DMS79 (cell line): ENCODE data around the gene RSPH1.
"Not testable (repeated sequence)": the region's sequence is repeated elsewhere in the genome, so short reads cannot be mapped to it uniquely, and the experiment has no call there.

Experiments used
- DNase-seq: peaks from one replicate; lab custom pipeline; 2025; lab: John Stamatoyannopoulos, UW

Gene RSPH1

DNA sequence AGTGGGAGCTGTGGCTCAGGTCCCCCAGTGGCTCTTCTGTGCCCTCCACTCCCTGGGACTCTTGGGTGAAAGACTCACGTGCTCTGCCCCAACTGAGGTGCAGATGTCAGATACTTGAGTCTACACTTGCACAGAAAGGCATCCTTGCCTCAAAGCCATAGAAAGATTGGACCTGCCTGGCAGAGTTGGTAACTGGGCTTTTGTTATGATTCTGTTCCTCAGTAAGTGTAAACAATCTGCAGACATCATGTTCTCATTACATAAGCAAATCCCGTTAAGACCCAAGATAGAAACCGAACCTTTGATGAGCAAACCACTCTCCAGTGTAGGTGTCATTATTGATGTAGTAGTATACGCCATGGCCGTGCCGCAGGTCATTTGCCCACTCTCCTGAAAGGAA lies 10.0 kb downstream of the RSPH1 start:
- no peak for DNase-seq

- no peak for DNase-seq
These were observed 11.1 kb downstream of the RSPH1 start for GRCh38 chr21:42484966-42485365.

DNA sequence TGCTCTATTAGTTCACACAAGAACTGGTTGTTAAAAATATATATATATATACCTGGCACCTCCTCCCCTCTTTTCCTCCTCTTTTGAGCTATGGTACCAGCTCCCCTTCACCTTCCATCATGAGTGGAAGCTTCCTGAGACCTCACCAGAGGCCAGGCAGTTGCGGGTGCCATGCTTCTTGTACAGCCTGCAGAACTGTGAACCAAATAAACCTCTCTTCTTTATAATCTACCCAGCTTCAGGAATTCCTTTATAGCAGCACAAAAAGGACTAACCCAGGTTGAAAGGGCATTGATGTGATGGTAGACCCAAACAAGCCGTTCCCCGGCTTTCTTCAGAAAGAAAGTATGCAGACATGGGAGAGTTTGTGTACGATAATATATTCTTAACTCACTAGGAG lies 14.9 kb downstream of the RSPH1 start:
- DNase-seq, result no peak

DNA sequence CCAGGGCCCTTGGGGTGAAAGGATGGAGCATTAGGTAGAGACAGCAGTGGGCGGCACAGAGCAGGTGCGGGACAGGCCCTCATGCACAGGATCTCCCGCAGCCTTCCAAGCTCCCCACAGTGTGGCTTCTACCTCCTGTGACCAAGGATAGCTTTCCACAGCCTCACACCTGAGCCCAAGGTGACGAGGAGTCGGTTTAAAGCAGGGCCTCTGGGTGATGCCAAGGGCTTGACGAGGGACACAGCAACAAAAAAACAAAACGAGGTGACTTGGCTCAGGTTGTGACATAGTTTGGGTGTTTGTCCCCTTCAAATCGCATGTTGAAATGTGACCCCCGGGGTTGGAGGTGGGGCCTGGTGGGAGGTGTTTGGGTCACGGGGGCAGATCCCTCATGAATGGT lies 15.3 kb downstream of the RSPH1 start:
- DNase-seq, result no peak

DNA sequence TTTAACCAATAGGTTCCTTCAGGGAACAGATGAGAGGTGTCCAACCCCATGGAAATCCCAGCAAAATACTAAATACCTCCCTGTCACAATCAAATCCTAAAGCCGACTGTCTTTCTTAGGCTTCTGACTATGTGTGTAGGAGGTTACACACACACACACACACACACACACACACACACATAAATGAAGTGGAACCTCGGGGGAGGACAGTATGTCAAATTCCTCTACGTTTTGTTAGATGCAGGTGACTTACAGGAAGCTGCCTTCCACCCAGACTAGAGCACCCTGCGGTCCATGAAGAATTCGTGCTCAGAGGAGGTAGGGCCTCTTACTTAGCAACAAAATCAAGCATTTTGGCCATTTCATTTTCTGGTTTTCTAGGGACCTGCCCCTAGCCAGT lies 16.4 kb downstream of the RSPH1 start:
- no peak for DNase-seq

- no peak for DNase-seq
These were observed 17.5 kb downstream of the RSPH1 start for GRCh38 chr21:42478504-42478903.

- DNase-seq, result no peak
These were observed 19.4 kb downstream of the RSPH1 start for GRCh38 chr21:42476388-42477331.

DNA sequence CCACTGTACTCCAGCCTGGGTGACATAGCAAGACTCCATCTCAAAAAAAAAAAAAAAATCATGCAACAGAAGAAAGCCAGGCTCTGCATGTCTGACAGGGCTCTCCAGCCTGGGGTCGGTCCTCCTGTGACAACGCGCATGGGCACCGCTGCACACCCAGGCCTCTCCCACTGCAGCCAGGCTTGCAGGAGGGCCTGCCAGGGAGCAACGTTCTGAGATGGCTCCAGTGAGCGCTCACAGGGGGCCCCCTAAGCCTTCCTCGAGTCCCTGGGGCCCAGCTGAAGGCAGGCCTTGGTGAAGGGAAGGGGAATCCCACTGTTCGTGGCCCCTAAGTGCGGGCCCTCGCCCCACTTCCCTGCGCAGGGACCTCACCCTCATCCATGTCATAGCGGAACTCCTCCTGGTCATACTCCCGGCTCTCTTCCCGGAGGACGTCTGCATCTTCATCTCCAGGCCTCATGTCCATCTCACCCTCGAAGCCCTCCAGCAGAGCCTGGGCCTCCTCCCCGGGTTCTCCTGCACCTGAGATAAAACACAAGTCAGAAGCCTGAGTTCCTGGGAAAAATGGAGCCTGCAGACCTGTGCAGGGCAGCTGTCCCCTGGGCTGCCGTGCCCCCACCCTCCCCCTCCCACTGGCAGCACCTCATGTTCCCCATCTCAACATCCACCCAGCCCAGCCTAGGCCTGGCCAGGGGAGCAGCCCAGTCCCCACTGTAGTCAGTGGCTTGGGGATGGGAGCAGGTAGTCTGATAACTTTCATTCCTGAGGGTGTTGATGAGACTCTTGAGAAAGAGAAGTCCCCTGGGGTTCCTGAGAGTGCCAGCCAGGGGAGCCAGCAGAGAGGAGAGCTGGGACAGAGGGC lies 20.3 kb downstream of the RSPH1 start:
- no peak for DNase-seq

GRCh38 chr21:42475036-42475435 lies 21.0 kb downstream of the RSPH1 start:
- no peak for DNase-seq

GRCh38 chr21:42474043-42474831 lies 21.8 kb downstream of the RSPH1 start:
- no peak for DNase-seq

GRCh38 chr21:42473498-42474042 lies 22.5 kb downstream of the RSPH1 start:
- DNase-seq, result no peak

GRCh38 chr21:42472521-42472920 lies 23.5 kb downstream of the RSPH1 start:
- DNase-seq, result no peak

- no peak for DNase-seq
These were observed 24.2 kb downstream of the RSPH1 start for GRCh38 chr21:42471716-42472330.

DNA sequence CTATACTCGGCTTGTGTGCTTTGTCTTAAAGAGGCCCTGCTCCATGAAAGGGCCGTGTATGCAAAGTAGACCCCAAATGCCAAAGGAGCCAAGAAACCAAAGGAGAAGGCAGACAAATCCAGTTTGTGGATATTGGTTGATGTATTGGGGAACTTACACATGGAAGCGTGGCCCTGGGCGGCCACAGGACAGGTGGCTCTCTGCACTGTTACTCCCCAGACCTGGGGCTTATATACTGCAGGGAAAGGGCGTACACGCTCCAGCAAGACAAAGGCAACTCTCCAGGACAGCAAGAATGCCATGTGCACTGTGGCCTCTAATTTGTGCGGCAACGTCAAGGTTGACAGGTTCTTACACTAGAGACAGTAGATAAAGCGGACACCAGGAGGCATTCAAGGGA lies 24.8 kb downstream of the RSPH1 start:
- DNase-seq, result no peak

DNA sequence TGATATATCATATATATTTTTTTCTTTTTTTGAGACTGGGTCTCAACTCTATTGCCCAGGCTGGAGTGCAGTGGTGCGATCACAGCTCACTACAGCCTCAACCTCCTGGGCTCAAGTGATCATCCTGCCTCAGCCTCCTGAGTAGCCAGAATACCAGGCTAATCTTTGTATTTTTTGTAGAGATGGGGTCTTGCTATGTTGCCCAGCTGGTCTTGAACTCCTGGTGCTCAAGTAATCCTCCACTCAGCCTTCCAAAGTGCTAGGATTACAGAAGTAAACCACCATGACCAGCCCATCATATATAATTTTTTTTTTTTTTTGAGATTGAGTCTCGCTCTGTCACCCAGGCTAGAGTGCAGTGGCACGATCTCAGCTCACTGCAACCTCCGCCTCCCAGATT lies 26.3 kb downstream of the RSPH1 start:
- not testable (repeated sequence) for DNase-seq

DNA sequence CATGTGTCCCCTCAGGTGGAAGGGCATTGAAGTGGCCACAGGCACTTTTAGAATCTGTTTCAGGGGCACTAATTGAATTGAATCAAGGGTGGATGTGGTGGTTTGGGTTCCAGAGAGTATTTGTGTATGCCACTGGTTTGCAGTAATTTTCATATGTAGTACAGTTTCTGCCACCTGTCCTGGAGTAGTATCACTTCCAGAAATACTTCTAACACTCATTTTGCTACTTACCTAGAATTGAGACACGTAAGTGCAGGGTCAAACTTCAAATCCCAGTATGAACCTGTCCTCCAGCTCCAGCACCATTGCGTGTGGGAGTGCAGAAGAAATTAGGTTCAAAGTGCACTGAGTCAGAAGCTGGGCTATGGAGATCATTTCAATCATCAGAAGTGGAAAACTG lies 26.8 kb downstream of the RSPH1 start:
- no peak for DNase-seq

DNA sequence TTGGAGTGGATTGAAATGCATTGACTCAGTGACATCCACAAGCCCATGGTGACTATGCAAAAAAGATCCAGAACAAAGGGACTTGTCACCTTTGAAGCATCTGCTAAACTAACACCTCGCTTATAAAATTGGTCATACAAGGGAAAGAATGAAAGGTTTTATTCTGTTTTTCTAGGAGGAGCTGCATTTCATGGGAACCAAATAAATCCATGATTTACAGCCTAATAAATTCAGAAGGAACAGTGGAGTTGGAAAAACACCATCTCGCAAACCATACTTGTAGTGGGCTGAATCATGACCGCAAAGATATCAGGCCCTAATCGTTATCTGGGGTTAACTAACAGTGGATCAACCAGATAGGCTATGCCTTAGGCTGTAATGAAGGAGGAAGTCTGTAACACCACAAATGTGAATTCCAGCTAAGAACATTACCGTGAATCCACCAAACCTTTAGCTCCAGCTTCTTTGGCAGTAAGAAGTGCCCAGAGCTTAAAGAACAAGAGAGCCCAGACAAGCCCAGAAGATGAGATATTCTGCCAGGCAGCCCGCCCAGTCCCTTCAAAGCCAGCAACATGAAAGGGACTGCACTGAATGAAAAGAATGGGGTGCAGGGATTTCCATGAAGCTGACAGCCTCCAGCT lies 27.4 kb downstream of the RSPH1 start:
- DNase-seq, result no peak

- no peak for DNase-seq
These were observed 28.7 kb downstream of the RSPH1 start for GRCh38 chr21:42467140-42467983.

DNA sequence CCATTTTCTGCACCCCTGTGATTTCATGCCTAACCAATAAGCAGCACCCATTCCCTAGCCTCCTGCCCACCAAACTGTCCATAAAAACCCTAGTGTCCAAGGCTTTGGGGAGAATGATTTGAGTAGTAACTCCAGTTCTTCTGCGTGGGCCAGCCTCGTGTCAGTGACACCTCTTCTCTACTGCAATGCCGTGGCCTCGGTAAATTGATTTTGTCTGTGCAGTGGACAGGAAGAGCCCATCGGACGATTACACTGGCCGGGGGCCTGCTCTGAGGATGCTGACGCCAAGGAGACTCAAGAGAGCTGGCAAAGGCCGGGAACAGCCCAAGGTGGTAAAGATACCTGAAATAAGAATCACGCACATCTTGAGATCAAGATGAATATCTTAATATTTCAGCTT lies 29.3 kb downstream of the RSPH1 start:
- DNase-seq, result no peak

DNA sequence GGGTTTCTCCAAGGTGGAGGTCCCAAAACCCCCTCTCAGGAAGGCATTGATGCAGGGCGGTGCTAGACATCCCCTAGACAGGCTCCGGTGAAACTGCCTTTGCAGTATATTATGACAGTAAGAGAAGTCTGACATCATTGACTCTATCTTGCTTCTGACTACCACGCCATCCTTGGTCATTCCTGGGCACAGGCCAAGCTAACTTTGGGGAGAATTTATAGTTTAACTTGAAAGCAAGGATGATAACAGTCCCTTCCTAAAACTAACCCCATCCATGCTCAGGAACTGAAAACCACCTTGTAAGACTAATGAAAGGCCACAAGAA lies 30.3 kb downstream of the RSPH1 start:
- DNase-seq, result no peak
